Measurements from ENCODE around the gene COL7A1.

DNA sequence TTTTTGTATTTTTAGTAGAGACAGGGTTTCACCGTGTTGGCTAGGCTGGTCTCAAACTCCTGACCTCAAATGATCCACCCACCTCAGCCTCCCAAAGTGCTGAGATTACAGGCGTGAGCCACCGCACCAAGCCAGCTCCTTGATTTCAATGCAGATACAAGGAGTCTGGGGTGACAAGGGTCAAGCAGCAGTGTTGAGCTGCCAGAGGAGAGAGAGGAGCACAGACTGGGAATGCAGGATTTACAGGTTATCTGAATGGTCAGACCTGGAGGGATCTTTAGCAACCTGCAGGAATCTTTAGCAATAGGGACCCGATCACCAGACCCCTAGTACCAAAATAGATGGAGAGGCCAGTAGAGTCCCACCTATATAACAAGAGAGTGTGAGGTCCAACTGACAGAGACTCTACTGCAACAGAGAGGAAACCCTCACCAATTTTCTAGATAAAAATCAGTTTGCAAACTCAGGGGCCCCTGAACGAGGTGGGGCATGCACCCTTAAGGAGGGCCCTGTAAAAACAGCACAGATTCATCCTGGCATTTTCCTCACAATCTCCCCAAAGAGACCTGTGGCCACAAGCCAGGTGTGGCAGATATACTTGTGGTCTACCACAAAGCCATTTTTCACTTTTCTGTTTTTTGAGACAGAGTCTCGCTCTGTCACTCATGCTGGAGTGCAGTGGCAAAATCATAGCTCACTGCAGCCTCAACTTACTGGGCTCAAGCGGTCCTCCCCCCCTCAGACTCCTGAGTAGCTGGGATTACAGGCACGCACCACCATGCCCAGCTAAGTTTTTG is 80.5 kb downstream of the COL7A1 start:
- TF ChIP-seq, protein P1, sequence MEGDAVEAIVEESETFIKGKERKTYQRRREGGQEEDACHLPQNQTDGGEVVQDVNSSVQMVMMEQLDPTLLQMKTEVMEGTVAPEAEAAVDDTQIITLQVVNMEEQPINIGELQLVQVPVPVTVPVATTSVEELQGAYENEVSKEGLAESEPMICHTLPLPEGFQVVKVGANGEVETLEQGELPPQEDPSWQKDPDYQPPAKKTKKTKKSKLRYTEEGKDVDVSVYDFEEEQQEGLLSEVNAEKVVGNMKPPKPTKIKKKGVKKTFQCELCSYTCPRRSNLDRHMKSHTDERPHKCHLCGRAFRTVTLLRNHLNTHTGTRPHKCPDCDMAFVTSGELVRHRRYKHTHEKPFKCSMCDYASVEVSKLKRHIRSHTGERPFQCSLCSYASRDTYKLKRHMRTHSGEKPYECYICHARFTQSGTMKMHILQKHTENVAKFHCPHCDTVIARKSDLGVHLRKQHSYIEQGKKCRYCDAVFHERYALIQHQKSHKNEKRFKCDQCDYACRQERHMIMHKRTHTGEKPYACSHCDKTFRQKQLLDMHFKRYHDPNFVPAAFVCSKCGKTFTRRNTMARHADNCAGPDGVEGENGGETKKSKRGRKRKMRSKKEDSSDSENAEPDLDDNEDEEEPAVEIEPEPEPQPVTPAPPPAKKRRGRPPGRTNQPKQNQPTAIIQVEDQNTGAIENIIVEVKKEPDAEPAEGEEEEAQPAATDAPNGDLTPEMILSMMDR (IDR thresholded peaks at IDR 0.05): no peak
- TF ChIP-seq POLR2A (IDR thresholded peaks at IDR 0.05): no peak

All from adrenal gland (tissue), 5 donors.